ENCODE measurements around the gene FRMD6. TPM values are rescaled to one million over a fixed set of nuclear protein-coding genes. Genes with fewer than 3 reads are reported as not detected.

The FRMD6 gene
- total RNA-seq, 1 experiment from 2014 or later = 9.6 TPM

DNA sequence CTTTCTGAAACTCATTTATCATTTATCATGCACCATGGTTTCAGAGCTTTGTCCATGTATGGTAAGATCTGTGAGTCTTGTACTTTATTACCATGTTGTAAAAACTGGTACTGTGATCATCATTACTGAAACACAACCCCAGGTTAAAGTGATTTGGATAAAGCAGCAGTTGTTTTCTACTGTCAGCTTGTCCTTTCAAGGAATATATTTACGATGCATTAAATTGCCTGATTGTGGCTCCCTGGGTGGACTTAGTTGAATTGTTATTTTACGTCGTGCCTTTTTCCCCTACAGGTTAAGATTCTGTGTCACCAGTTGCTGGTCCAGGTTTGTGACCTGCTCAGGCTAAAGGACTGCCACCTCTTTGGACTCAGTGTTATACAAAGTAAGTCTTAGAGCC, 46.1 kb downstream of the FRMD6 start:
- no peak overlapping the region for H3K18ac ChIP-seq (ENCODE audit: insufficient read length, low read depth, low read length)
- no peaks in the 10 kb centered on the region for H3K9me3 ChIP-seq (ENCODE audit: control insufficient read depth, low read depth, low read length)
- H3K9me3 Mint-ChIP-seq = no peaks in the 10 kb centered on the region
- H3K36me3 Mint-ChIP-seq (ENCODE audit: insufficient read depth in 1 of 3, low read depth in 3 of 3) = no peaks in the 10 kb centered on the region; a peak in 1 of 7 replicates
- no peak overlapping the region for H3K27ac ChIP-seq (ENCODE audit: insufficient read length, low read depth, low read length)
- H3K4me1 ChIP-seq (ENCODE audit: insufficient read depth, low read length) = no peaks in the 10 kb centered on the region
- H2BK20ac ChIP-seq (ENCODE audit: low read depth, low read length, poor library complexity, severe bottlenecking) = no peak overlapping the region
- no peaks in the 10 kb centered on the region for H3K79me1 ChIP-seq (ENCODE audit: insufficient read depth, low read depth, low read length, poor library complexity, severe bottlenecking)
- H4K91ac ChIP-seq (ENCODE audit: insufficient read length, low read depth, low read length) = no peak overlapping the region
- no peak overlapping the region for H3K4me3 Mint-ChIP-seq
- no peak overlapping the region for H3T11ph ChIP-seq (ENCODE audit: low read length)
- H3K27me3 Mint-ChIP-seq (ENCODE audit: low read depth) = no peaks in the 10 kb centered on the region
- no peaks in the 10 kb centered on the region for H3K23me2 ChIP-seq (ENCODE audit: insufficient read length, low read depth, low read length, poor library complexity, severe bottlenecking)
- H4K20me1 ChIP-seq (ENCODE audit: control insufficient read depth, insufficient read depth, insufficient read length) = no peaks in the 10 kb centered on the region
- no peak overlapping the region for H2AK5ac ChIP-seq (ENCODE audit: insufficient read length, low read length)
- no peak for DNase-seq
- no peak overlapping the region for H3K9ac ChIP-seq (ENCODE audit: extremely low read depth, insufficient read length, low read length)
- no peak overlapping the region for H3K27ac Mint-ChIP-seq
- no peak overlapping the region for H4K5ac ChIP-seq (ENCODE audit: insufficient read length, low read depth, low read length)
- no peak overlapping the region for H2BK15ac ChIP-seq (ENCODE audit: low read depth, low read length)
- no peak overlapping the region for H3K56ac ChIP-seq (ENCODE audit: insufficient read length, low read depth, low read length)
- H4K8ac ChIP-seq (replicated peaks; ENCODE audit: insufficient read length, low read depth, low read length) = no peak overlapping the region
- no peak overlapping the region for H3K4me2 ChIP-seq (ENCODE audit: insufficient read depth, insufficient read length, low read length)
- no peak overlapping the region for H3K14ac ChIP-seq (ENCODE audit: insufficient read depth, low read length)
- H2AFZ ChIP-seq (ENCODE audit: low read length) = no peak overlapping the region
- H3K79me2 ChIP-seq (ENCODE audit: insufficient read depth, low read length) = no peaks in the 10 kb centered on the region
- TF ChIP-seq, protein P1, sequence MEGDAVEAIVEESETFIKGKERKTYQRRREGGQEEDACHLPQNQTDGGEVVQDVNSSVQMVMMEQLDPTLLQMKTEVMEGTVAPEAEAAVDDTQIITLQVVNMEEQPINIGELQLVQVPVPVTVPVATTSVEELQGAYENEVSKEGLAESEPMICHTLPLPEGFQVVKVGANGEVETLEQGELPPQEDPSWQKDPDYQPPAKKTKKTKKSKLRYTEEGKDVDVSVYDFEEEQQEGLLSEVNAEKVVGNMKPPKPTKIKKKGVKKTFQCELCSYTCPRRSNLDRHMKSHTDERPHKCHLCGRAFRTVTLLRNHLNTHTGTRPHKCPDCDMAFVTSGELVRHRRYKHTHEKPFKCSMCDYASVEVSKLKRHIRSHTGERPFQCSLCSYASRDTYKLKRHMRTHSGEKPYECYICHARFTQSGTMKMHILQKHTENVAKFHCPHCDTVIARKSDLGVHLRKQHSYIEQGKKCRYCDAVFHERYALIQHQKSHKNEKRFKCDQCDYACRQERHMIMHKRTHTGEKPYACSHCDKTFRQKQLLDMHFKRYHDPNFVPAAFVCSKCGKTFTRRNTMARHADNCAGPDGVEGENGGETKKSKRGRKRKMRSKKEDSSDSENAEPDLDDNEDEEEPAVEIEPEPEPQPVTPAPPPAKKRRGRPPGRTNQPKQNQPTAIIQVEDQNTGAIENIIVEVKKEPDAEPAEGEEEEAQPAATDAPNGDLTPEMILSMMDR (conservative IDR thresholded peaks at IDR 0.05) = no peak
- WGBS (ENCODE audit: extremely low coverage, insufficient read length, low lambda C conversion rate) = no CpG with 5 or more reads among the region's 3 CpGs
- H3K27me3 ChIP-seq (ENCODE audit: insufficient read depth, low read length) = no peaks in the 10 kb centered on the region
- H2BK120ac ChIP-seq (ENCODE audit: low read depth, low read length, poor library complexity, severe bottlenecking) = no peak overlapping the region
- H3K4me1 Mint-ChIP-seq = peaks cover 8 to 9% of the 10 kb centered on the region in 2 experiments
- no peak overlapping the region for H2BK5ac ChIP-seq (ENCODE audit: insufficient read length, low read length)
- H3K23ac ChIP-seq (ENCODE audit: insufficient read length, low read depth, low read length) = no peak overlapping the region
- H3K4ac ChIP-seq (ENCODE audit: low read depth, low read length) = no peak overlapping the region
- no peak overlapping the region for H2BK12ac ChIP-seq (ENCODE audit: insufficient read length, low read depth, low read length)

Data from H9 (cell line).